Loucy (cell line): ENCODE measurements around the gene SFSWAP.

ENCODE experiments used
- H2AFZ ChIP-seq: fragments of 200-600 bp; sonication (generic); 2 replicates; pipeline ENCODE4 v1.6.0; 2016; ENCODE audit warnings: antibody characterized with exemption, mild to moderate bottlenecking, low read length, moderate library complexity
- H3F3A ChIP-seq: fragments of 200-600 bp; 2 replicates; pipeline ENCODE4 v1.6.0; 2016; ENCODE audit warnings: antibody characterized with exemption, low read depth, mild to moderate bottlenecking
- H3K27me3 ChIP-seq: fragments of 200-600 bp; sonication (generic); 2 replicates; pipeline ENCODE4 v1.6.1; 2014; ENCODE audit warnings: low read length, mild to moderate bottlenecking; ENCODE audit not compliant: insufficient read depth, poor library complexity, severe bottlenecking
- H3K36me3 ChIP-seq: fragments of 200-600 bp; sonication (generic); 2 replicates; pipeline ENCODE4 v1.6.1; 2016; ENCODE audit warnings: low read length; ENCODE audit not compliant: insufficient read depth
- H3K4me1 ChIP-seq: fragments of 200-600 bp; sonication (generic); 2 replicates; pipeline ENCODE4 v1.5.1; 2014; ENCODE audit warnings: low read length, mild to moderate bottlenecking; ENCODE audit not compliant: insufficient read depth, poor library complexity, severe bottlenecking
- H3K4me2 ChIP-seq: fragments of 200-600 bp; sonication (generic); 2 replicates; pipeline ENCODE4 v1.6.0; 2014; ENCODE audit warnings: antibody characterized with exemption, low read length, low read depth, mild to moderate bottlenecking; ENCODE audit not compliant: poor library complexity, severe bottlenecking
- H3K4me3 ChIP-seq: fragments of 200-600 bp; sonication (generic); 2 replicates; pipeline ENCODE4 v1.5.1; 2014; ENCODE audit warnings: low read length, mild to moderate bottlenecking, mixed read lengths; ENCODE audit not compliant: poor library complexity, severe bottlenecking
- H3K79me2 ChIP-seq: fragments of 200-600 bp; sonication (generic); 2 replicates; pipeline ENCODE4 v1.6.1; 2014; ENCODE audit warnings: low read length; ENCODE audit not compliant: insufficient read depth
- H3K9ac ChIP-seq: fragments of 200-600 bp; sonication (generic); 2 replicates; pipeline ENCODE4 v1.6.0; 2014; ENCODE audit warnings: mild to moderate bottlenecking, low read depth, low read length, moderate library complexity; ENCODE audit not compliant: poor library complexity, severe bottlenecking
- H3K9me2 ChIP-seq: fragments of 200-600 bp; sonication (generic); replicated peaks from 2 replicates; pipeline ENCODE4 v1.6.1; 2016; ENCODE audit warnings: low read depth, low read length, mixed read lengths
- H3K9me3 ChIP-seq: fragments of 200-600 bp; sonication (generic); 2 replicates; pipeline ENCODE4 v1.6.1; 2014; ENCODE audit warnings: mild to moderate bottlenecking, antibody characterized with exemption, low read length, low read depth; ENCODE audit not compliant: insufficient read depth
- H4K20me1 ChIP-seq: fragments of 200-600 bp; sonication (generic); 2 replicates; pipeline ENCODE4 v1.6.0; 2014; ENCODE audit warnings: antibody characterized with exemption, low read length, mild to moderate bottlenecking; ENCODE audit not compliant: insufficient read depth, poor library complexity, severe bottlenecking
- CTCF ChIP-seq: fragments of 200-600 bp; sonication (generic); conservative IDR thresholded peaks from 2 replicates; pipeline ENCODE4 v1.5.1; 2014; ENCODE audit warnings: mild to moderate bottlenecking, antibody characterized with exemption, low read length
- EZH2phosphoT487 ChIP-seq: fragments of 200-600 bp; IDR thresholded peaks from 2 replicates; pipeline ENCODE4 v1.6.1; 2018; ENCODE audit warnings: antibody characterized with exemption, mild to moderate bottlenecking, moderate library complexity, borderline replicate concordance

SFSWAP gene

DNA sequence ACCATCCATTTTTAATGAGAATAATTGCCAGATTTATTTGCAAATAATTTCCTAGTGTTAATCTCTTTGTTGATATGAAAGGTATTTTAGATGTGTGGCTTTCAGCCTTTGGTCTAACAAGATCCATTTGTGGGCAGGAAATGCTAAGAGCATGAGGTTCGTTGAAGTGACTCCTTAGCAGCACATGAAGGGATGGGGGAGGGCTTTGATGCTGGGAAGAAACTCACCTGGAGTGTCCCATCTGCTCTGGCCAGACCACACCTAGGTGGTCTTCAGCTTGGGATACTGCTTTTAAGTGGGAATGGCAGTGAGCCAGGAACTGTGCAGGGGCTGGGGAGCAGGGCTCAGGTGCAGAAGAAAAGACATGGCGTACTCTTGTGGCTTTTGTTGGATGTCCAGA is 13.6 kb downstream of the SFSWAP start:
- Histone ChIP-seq H3K4me1 (peaks cover 5% of the 10 kb centered on the region), H3K79me2 (peaks cover 32% of the 10 kb centered on the region; the same call in 1 of the 2 replicates), H3F3A (no peaks in the 10 kb centered on the region), H3K9ac (no peak overlapping the region), H3K4me2 (no peak overlapping the region), H3K36me3 (peaks cover 84% of the 10 kb centered on the region), H3K27me3 (no peaks in the 10 kb centered on the region), H3K9me3 (no peaks in the 10 kb centered on the region), H2AFZ (no peak overlapping the region), H3K9me2 (no peaks in the 10 kb centered on the region), H3K4me3 (no peak overlapping the region), H4K20me1 (peaks cover 10% of the 10 kb centered on the region)
- TF ChIP-seq EZH2phosphoT487, result no peak
- no peak for TF ChIP-seq CTCF

- H3K27me3 ChIP-seq, result no peaks in the 10 kb centered on the region
- H3K79me2 ChIP-seq, result peaks cover 32% of the 10 kb centered on the region; the same call in 1 of the 2 replicates
- H2AFZ ChIP-seq, result no peak overlapping the region
- H3K4me2 ChIP-seq, result no peak overlapping the region
- H3K4me3 ChIP-seq, result no peak overlapping the region
- H3K36me3 ChIP-seq, result peaks cover 84% of the 10 kb centered on the region; the same call in 1 of the 2 replicates
- H3K9me3 ChIP-seq, result no peaks in the 10 kb centered on the region
- no peak overlapping the region for H3K9ac ChIP-seq
- peaks cover 10% of the 10 kb centered on the region for H4K20me1 ChIP-seq
- no peaks in the 10 kb centered on the region for H3K9me2 ChIP-seq
- no peak for TF ChIP-seq CTCF
- no peak for TF ChIP-seq EZH2phosphoT487
- no peaks in the 10 kb centered on the region for H3F3A ChIP-seq
- peaks cover 5% of the 10 kb centered on the region for H3K4me1 ChIP-seq
Measured at GRCh38 chr12:131725503-131725902, 14.6 kb downstream of the SFSWAP start.

DNA sequence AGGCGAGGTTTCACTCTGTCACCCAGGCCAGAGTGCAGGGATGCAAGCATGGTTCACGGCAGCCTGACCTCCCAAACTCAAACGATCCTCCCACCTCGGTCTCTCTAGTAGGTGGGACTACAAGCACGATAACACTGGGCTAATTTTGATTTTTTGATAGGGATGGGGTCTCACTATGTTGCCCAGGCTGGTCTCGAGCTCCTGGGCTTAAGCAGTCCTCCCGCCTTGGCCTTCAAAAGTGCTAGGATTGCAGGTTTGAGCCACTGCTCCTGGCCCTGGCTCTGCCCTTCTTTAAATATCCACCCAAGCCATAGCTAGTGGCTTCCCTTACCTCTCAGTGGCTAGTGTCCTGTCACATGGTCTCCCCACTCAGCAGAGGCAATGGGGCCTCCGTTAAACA is 17.8 kb downstream of the SFSWAP start:
- no peaks in the 10 kb centered on the region for H3F3A ChIP-seq
- no peak overlapping the region for H3K9ac ChIP-seq
- H3K9me3 ChIP-seq, result no peaks in the 10 kb centered on the region
- peaks cover 12% of the 10 kb centered on the region; the same call in 1 of the 2 replicates for H3K79me2 ChIP-seq
- H3K36me3 ChIP-seq, result peaks cover 84% of the 10 kb centered on the region; the same call in 1 of the 2 replicates
- H3K4me1 ChIP-seq, result peaks cover 5% of the 10 kb centered on the region
- no peak overlapping the region for H2AFZ ChIP-seq
- H4K20me1 ChIP-seq, result peaks cover 7% of the 10 kb centered on the region
- TF ChIP-seq EZH2phosphoT487, result no peak
- no peak for TF ChIP-seq CTCF
- no peaks in the 10 kb centered on the region for H3K9me2 ChIP-seq
- H3K4me3 ChIP-seq, result no peak overlapping the region
- no peak overlapping the region for H3K4me2 ChIP-seq
- no peaks in the 10 kb centered on the region for H3K27me3 ChIP-seq
